ENCODE measurements around the gene SLC38A5.

DNA sequence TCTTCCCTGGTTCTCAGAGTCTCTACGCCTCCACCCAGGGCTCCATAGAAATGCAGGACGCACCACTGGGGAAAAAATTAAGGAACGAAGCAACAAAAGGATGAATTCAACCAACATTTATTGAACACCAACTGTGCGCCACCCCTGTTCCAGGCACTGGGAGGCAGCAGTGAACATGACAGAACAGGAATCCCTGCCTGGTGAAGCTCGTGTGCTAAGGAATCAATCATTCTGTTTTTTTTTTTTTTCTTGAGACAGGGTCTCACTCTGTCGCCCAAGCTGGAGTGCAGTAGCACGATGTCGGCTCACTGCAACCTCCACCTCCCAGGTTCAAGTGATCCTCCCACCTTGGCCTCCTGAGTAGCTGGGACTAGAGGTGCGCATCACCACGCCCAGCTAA lies 4.1 kb upstream of the SLC38A5 start:
- TF ChIP-seq POLR2A (IDR thresholded peaks at IDR 0.05; ENCODE audit: low read depth, low read length): no peak
- no peak for TF ChIP-seq POLR2AphosphoS5 (IDR thresholded peaks at IDR 0.05; ENCODE audit: insufficient read depth, low read depth, low read length)
- no peak for TF ChIP-seq GATA2 (IDR thresholded peaks at IDR 0.05; ENCODE audit: insufficient read depth, insufficient read length, low read depth, low read length)
- TF ChIP-seq, protein P1, sequence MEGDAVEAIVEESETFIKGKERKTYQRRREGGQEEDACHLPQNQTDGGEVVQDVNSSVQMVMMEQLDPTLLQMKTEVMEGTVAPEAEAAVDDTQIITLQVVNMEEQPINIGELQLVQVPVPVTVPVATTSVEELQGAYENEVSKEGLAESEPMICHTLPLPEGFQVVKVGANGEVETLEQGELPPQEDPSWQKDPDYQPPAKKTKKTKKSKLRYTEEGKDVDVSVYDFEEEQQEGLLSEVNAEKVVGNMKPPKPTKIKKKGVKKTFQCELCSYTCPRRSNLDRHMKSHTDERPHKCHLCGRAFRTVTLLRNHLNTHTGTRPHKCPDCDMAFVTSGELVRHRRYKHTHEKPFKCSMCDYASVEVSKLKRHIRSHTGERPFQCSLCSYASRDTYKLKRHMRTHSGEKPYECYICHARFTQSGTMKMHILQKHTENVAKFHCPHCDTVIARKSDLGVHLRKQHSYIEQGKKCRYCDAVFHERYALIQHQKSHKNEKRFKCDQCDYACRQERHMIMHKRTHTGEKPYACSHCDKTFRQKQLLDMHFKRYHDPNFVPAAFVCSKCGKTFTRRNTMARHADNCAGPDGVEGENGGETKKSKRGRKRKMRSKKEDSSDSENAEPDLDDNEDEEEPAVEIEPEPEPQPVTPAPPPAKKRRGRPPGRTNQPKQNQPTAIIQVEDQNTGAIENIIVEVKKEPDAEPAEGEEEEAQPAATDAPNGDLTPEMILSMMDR (IDR thresholded peaks at IDR 0.05; ENCODE audit: extremely low read depth in 1 of 2, insufficient read depth in 1 of 2, low read depth in 1 of 2, low read length in 2 of 2): no peak
- TF ChIP-seq EZH2 (IDR thresholded peaks at IDR 0.05; ENCODE audit: borderline replicate concordance, low read depth, low read length, severe bottlenecking): no peak
